Measurements from ENCODE around the gene STXBP5L.
"Not testable (repeated sequence)": the region's sequence is repeated elsewhere in the genome, so short reads cannot be mapped to it uniquely, and the experiment has no call there.

Gene STXBP5L

DNA sequence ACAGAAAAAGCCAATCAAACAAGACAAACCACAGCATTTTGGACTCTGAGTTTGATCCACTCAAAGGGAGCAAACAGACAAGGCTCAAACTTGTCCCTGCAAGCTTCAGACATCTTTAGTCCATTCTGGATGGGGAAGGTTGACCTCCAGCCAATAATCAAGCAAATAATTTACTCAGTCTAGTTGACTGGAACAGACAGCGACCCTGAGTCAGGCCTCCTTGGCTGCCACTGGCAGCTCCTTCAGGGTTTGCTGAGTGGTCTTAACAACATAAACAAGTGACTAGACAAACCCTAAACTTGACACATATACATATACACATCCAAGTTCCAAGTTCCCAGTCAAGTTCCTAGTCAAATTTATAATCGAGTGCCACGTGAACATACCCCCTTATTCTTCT, 323.9 kb downstream of the STXBP5L start:
- DNase-seq (ENCODE audit: low spot score): no peak

DNA sequence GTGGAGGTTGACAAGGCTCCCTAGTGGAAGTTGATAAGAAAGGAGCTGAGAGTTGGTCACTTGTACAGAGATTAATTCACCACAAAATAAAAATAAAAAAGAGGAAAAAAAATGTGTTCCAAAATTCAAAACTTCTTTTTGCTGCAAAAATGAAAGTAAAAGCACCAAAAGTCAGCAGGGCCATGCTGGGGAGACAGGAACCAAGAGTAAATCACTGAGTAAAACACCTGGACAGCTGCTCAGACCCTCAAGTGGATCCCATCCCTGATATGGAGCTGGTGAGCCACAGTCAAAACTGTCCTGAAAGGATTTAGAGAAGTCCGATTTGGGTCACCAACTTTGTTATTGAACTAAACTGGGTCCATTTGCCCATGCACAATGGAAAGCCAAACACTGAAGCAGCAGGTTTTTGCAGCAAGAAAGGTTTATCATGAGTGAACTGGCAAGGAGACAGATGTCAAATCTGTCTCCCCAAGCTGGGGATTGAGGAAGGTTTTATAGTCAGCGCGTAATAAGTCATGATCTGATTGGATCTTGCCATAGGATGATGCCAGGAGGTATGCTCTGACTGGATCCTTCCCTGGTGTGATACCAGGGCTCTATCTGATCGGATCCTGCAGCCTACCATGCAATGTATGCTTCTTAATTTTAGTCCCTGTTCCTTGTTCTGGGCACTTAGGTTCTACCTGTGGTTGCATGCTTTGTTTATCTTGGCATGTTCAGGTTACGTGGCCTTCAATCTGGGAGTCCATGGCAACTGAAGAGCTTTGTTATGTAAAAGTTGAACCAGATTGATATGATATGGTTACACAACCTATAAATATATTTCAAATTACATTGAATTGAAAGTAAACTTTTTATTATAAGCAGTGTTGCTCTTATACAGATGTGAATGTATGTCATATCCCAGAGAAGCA, 324.6 kb downstream of the STXBP5L start:
- no peak for DNase-seq (ENCODE audit: low spot score)

DNA sequence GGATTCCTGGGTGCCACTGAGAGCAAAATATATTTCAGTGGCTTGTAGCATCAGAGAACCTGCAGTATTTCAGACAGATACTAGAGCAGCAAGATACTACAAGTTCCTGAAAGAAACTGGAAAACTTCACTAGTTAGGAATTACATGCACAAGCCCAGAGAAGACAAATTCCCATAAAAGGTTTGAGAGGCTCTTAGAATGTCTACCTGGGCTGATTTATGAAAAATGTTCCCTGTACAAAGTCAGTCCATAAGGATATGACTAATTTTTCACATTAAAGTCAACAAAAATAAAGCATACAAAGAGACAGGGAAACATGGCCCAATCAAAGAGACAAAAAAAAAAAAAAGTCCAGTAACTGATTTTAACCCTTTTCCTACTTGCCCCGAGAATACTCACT, 335.2 kb downstream of the STXBP5L start:
- DNase-seq (ENCODE audit: low spot score): no peak

DNA sequence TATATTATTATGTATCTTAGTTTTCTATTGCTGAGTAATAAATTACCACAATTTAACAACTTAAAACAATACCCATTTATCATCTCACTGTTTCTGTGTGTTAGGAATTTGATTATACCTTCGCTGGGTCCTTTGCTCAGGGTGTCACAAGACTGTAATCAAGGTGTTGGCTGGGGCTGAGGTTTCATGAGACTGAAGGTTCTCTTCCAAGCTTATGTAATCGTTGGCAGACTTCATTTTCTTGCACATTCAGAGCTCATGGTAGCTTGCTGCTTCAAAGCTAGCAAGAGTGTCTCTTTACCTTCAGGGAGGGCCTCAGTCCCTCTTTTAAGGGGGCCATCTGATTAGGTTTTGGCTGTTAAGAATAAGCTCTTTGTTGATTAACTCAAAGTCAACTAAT, 344.7 kb downstream of the STXBP5L start:
- no peak for DNase-seq (ENCODE audit: low spot score)

DNA sequence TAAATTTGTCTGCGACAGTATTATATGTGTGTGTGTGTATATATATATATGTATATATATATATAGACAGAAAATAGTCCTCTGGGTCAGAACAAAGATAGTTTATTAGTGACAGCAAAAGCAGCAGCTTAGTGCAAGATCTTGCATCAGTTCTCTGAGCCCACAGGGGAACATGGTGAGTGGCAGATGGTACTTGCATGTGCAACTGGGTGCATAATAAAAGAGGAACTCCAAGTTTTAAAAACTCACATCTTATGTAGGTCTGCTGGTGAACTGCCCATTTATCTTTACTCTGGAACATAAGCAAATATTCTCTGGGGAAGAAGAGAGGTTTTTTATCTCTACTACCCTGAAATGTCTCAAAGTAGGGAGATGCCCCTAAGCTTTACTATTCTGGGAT, 361.4 kb downstream of the STXBP5L start:
- DNase-seq (ENCODE audit: low spot score): no peak

DNA sequence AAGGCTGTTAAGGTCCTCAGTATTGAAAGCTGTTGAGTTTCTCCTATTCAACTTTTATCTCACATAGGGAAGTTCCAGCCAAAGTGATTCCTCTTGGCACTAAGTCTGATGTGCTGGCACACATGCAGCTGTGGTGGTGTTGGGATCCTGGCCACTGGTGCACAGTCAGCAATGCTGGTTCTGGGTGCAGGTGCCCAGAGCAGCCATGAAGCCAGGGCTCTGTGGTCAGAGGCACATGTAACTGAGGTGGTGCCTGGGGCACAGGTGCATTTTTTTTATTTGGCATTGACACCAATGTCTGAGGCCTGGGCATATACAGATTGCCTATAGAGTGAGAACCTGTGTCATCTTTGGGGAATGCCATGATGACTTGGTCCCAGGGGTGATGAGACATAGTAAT, 366.4 kb downstream of the STXBP5L start:
- no peak for DNase-seq (ENCODE audit: low spot score)

DNA sequence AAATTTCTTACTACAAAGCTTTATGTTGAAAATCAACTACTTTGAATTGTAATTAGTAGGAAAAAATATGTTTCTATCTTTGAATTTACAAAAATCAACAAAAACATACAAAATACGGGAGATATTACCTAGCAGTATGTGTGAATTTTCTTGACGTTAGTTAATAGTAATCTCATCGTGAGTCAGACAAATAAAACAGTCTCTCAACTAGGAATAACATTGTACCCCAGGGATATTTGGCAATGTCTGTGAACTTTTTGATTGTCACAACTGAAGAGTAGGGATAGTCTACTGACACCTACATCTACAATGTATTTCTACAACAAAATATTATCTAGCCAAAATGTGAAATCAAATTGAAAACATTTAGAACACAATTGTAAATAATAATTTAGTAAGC, 387.4 kb downstream of the STXBP5L start:
- DNase-seq (ENCODE audit: low spot score): no peak

DNA sequence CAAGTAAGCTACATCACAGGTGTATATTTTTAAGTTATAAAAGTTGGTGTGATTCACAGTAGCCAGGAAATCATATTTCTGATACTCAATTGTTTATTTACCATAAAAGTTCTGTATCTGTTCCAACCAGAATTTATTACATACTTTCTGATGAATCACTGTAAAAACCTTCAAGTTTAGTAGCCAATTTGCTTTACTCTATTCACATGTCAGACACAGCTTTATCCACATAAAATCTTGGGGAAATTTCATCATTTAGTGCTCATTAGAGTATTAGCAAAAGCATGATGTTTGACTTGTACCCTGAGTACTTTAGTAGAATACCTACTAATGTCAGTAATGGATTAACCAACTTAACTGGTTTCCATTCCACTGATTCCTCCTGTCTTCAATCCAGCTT, 388.0 kb downstream of the STXBP5L start:
- no peak for DNase-seq (ENCODE audit: low spot score)

DNA sequence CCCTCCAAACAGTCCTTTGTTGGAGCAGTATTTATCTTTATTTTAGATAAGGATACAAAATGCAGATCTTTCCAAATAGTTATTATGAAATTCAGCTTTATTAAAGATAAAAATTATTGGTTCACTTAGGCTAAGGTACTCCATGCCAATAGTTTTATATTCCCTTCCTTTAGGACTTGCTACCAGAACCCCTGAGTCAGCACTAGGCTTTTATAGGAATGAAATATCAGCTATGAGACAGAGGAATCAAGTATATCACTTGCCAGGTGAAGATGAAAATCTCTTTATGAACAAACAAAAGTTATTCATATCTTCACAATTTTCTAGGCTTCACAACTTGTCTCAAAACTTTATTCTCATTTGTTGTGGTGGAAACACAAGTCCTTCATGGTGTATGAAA, 416.3 kb downstream of the STXBP5L start:
- no peak for DNase-seq (ENCODE audit: low spot score)

DNA sequence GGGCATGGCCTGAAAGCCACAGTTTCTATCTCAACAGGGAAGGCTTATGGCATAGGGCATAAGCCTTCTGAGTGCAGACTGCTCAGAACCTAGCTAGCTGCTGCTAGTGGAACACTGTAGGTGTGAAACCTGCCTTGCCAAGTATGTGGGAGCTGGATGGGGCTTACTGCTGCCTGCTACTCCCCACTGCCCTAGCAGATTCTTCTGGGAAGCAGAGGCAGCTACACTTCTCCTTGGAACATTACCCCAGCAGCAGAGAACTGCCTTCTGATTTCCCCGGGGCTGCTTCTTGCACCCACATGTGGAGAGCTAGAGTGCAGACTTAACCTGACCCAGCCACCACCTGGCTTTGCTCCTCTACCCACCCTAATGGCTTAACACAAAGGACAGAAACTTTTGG, 422.1 kb downstream of the STXBP5L start:
- no peak for DNase-seq (ENCODE audit: low spot score)

DNA sequence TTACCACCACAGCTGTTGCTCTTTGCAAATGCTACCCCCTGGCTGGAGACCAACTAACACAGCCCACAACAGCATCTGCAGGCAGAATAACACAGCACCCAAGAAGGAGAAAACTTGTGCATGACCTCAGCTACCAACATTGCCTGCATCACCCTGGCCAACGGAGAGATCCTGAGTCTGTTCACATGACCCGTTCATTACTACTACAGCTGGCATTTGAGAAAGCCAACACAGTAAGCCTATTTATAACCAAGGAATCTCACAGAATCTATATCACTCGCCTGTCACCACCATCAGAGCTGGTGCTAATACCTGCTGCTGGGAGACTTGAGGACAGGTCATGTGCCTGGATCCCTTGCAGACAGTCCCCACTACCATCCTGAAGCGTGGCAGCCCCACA, 422.6 kb downstream of the STXBP5L start:
- no peak for DNase-seq (ENCODE audit: low spot score)

DNA sequence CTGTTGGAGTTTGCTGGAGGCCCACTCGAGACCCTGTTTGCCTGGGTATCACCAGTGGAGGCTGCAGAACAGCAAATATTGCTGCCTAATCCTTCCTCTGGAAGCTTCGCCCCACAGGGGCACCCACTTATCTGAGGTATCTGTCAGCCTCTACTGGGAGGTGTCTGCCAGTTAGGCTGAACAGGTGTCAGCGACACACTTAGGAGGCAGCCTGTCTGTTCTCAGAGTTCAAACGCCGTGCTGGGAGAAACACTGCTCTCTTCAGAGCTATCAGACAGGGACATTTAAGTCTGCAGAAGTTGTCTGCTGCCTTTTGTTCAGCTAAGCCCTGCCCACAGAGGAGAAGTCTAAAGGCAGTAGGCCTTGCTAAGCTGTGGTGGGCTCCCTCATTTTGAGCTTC, 448.0 kb downstream of the STXBP5L start:
- DNase-seq (ENCODE audit: low spot score): not testable (repeated sequence)

DNA sequence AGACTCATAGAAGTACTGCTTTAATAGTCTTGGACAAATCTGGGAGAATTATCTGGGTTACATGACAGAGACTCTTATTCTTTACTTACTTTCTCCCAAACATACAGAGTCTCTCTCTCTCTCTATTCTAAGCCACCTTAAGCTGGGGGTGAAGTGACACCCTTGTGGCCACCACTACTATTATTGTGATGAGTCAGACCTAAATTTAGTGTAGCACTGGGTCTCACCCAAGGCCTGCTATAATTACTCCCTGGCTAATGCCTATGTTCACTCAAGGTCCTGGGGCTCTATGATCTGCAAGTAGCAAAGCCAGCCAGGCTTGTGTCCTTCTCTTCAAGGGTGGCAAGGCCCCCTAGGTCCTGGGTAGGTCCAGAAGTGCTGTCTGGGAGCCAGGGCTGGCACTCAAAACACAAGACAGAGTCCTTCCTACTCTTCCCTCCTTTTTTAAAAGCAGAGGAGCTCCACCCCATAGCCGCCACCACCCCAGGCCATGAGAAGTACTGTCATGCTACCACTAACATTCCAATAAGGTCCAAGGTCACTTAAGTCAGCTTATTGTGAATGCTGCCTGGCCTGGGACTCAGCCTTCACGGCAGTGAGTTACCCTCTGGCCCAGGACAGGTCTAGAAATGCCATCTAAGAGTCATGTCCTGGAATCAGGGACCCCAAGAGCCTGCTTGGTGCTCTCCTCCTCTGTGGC, 454.2 kb downstream of the STXBP5L start:
- DNase-seq (ENCODE audit: low spot score): no peak

DNA sequence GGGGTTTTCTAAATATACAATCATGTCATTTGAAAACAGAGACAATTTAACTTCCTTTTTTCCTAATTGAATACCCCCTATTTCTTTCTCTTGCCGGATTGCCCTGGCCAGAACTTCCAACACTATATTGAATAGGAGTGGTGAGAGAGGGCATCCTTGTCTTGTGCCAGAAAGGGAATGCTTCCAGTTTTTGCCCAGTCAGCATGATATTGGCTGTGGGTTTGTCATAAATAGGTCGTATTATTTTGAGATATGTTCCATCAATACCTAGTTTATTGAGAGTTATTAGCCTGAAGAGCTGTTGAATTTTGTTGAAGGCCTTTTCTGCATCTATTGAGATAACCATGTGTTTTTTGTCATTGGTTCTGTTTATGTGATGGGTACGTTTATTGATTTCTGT, 480.3 kb downstream of the STXBP5L start:
- not testable (repeated sequence) for DNase-seq (ENCODE audit: low spot score)

DNA sequence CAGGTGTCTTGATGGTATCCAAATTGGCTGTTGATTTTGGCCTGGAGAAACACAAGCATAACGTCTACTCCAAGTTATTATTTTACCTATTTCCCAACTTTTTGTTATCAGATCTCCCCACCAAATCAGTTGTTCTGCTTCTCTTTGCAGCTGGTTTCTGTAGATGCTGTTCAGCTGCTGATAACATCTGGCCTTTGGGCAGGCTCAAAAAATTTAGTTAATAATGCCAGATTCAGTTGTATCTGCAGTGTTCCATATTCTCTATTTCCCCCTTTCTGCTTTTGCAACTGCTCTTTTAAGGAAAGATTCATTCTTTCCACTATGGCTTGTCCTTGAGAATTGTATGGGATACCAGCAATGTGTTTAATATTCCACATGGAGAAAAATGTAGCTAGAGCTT, 488.0 kb downstream of the STXBP5L start:
- DNase-seq (ENCODE audit: low spot score): not testable (repeated sequence)

DNA sequence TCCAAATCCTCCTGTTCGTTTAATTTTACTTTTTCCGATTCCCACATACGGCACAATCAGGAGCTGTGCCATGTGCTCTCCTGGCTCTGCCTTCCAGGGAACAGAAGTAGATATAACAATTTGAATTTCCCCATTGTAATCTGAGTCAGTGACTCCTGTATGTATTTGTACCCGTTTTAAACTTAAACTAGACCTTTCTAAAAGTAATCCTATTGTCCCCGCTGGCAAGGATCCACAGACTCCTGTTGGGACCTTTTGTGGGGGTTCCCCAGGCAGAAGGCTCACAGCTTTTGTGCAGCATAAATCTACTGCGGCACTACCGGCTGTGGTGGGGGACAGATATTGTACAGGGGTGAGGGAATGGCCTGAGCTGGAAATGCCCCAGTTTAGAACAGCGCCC, 490.0 kb downstream of the STXBP5L start:
- not testable (repeated sequence) for DNase-seq (ENCODE audit: low spot score)

DNA sequence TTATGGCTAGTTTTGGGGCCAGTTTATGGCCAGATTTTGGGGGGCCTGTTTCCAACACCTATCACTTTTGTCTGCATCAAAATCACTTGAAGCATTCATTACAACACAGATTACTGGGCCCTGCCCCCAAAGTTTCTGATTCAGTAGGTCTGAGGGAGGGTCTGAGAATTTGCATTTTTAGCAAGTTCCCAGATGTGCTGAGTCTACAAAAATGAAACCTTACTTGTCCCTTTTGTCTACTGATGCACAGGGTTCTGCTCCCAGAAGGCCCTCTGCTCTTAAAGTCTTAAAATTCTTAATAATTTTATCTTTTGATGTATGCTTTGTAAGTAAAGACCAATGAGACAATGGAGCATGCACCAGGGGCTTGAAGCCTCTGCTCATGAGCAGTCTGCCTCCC, 491.8 kb downstream of the STXBP5L start:
- no peak for DNase-seq (ENCODE audit: low spot score)

DNA sequence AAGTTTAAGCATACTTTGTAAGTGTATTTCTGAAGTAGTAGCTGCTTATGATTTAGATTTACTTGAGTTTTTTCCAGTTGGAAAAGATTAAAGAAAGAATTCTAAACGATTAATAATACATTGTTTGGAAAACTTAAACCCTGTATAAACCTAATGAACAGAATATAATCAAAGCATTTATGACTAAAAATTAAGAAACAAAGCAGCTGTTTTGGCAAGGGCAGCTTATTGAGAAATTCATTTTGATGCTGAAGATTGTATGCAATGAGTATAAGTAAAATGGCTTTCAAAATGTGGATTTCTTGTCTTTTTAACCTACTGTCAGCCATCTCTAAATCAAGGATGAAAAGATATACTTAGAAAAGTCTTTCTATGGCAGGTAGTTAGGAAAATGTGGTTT, 497.6 kb downstream of the STXBP5L start:
- no peak for DNase-seq (ENCODE audit: low spot score)

DNA sequence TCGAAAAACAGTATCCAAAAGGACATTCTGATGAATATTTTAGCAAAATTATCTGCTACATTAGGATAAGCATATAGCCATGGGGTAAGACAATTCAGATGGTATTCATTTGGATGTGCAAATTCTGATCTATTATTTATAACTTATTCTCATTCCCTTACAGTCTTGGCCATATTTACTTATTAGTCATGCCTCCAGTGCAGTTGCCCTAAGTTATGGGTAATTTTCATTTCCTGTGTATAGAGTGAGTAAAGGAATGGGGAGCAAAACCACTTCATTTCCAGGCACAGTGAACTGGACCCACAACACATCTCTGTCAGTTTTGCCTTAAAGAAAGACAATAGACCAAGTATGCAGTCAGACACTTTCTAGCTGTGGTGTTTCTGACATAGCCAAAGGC, 503.5 kb downstream of the STXBP5L start:
- DNase-seq (ENCODE audit: low spot score): no peak

DNA sequence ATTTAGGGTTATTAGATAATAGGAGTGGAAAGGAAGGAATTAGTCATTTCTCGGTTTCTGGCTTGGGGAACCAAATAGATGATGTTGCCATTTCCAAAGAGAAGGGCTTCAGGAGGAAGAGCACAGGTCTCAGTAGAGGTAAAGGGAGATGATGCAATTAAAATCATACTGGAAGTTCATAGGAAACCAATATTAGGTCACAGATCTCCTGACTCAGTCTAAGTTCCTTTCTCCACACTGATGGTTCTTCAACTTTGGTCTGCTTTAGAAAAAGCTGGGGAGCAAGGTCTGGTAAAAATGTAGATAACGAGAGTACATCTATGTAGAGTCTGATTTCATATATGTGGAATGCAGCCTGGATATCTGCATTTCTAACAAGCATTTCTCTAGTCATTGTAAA, 506.9 kb downstream of the STXBP5L start:
- DNase-seq (ENCODE audit: low spot score): no peak

DNA sequence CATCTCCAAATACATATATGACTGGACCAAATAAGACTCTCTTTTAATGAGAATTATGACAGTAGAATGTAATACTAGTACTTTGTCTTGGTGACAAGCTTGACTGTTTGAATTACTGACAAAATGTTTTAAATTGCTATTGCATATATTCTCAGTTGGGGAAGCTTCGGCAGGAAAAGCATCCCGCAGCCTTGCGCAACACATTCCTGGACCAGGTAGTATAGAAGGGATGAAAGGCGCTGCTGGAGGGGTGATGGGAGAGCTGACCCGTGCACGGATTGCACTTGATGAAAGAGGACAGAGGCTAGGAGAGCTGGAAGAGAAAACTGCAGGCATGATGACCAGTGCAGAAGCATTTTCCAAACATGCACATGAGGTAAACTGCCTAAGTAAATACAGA, 510.2 kb downstream of the STXBP5L start:
- DNase-seq (ENCODE audit: low spot score): no peak

DNA sequence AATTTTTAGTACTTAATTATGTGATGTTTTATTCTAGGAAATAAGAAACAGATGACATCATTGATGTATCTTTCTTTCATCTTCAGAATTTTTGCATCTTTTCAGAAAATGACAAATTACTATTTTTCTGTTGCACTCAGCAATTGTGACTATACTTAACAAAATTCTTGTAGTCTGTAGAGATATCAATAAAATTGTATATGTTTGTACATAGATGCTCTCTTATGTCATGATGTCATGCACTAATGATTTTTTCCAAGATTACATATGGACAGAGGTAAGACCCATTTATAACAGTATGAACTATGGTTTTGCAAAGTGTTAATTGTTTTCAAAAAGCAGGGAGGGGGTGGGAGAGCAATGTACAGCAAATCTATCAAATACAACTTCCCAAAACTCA, 516.5 kb downstream of the STXBP5L start:
- DNase-seq (ENCODE audit: low spot score): no peak

DNA sequence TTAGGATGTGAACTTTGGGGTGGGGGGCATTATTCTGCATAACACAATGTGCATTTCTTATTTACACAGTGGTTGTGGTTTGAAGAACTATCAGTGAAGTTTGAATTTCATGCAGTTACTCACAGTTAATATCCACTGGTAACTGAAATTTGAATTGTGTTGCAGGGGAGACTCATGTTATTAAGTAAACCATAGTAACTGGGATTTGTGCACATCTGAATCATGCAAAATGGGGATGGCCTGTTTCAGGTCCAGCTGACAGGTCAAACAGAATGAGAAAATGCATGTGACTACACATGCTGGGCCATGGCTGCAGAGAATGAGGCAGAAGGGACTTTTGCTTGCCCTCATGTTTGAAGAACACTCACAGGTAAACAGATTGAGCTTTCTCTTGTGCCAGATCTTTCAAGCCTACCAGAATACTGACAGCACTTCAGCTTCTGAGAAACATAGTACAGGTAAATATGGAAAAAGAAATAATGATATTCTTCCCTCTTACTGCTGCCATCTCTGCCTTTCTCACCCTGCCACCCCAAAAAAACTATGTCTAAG, 522.7 kb downstream of the STXBP5L start:
- no peak for DNase-seq (ENCODE audit: low spot score)

All from COLO829 (cell line).